ENCODE results near the gene ARID5B.

The ARID5B gene

GRCh38 chr10:62000037-62000603, 98.6 kb downstream of the ARID5B start:
- ChIA-PET POLR2A (no interaction called here), CTCF (interaction anchor here (0.6 kb wide), 1 partner anchor 194 kb away, joined by 3 read pairs; no protein-coding TSS in a partner anchor)
- TF ChIP-seq ZNF384 (IDR thresholded peaks at IDR 0.05), result no peak
- TF ChIP-seq ELF4 (IDR thresholded peaks at IDR 0.05), result no peak
- no peak for TF ChIP-seq FOXK2 (IDR thresholded peaks at IDR 0.05)
- no peak for TF ChIP-seq BHLHE40 (IDR thresholded peaks at IDR 0.05; ENCODE audit: borderline replicate concordance)
- no peak for DNase-seq (ENCODE audit: extremely low spot score)

GRCh38 chr10:62000726-62001125, 99.2 kb downstream of the ARID5B start:
- DNase-seq (ENCODE audit: extremely low spot score), result no peak
- TF ChIP-seq SP1 (IDR thresholded peaks at IDR 0.05) (no peak), ARNT (IDR thresholded peaks at IDR 0.05) (no peak), SUZ12 (IDR thresholded peaks at IDR 0.05) (no peak), FOXA1 (IDR thresholded peaks at IDR 0.05) (no peak), L3MBTL2 (conservative IDR thresholded peaks at IDR 0.05) (no peak), TARDBP (IDR thresholded peaks at IDR 0.05) (no peak), NFRKB (IDR thresholded peaks at IDR 0.05) (no peak), CTBP1 (IDR thresholded peaks at IDR 0.05; ENCODE audit: borderline replicate concordance) (no peak), ELF4 (IDR thresholded peaks at IDR 0.05) (no peak), ZNF384 (IDR thresholded peaks at IDR 0.05) (no peak), HDGF (IDR thresholded peaks at IDR 0.05; ENCODE audit: borderline replicate concordance) (no peak), FOXM1 (IDR thresholded peaks at IDR 0.05; ENCODE audit: borderline replicate concordance) (no peak), LEF1 (IDR thresholded peaks at IDR 0.05; ENCODE audit: borderline replicate concordance) (no peak), PKNOX1 (IDR thresholded peaks at IDR 0.05) (no peak), FOXK2 (IDR thresholded peaks at IDR 0.05) (no peak), BHLHE40 (IDR thresholded peaks at IDR 0.05; ENCODE audit: borderline replicate concordance) (no peak)
- ChIA-PET POLR2A (no interaction called here), CTCF (interaction anchor here (0.6 kb wide), 1 partner anchor 194 kb away, joined by 3 read pairs; no protein-coding TSS in a partner anchor)

- POLR2A ChIA-PET, result no interaction called here
- TF ChIP-seq ZNF384 (IDR thresholded peaks at IDR 0.05) (no peak), FOXA1 (IDR thresholded peaks at IDR 0.05) (no peak), ARNT (IDR thresholded peaks at IDR 0.05) (no peak), SP1 (IDR thresholded peaks at IDR 0.05) (no peak), BHLHE40 (IDR thresholded peaks at IDR 0.05; ENCODE audit: borderline replicate concordance) (no peak), SUZ12 (IDR thresholded peaks at IDR 0.05) (no peak), L3MBTL2 (conservative IDR thresholded peaks at IDR 0.05) (no peak), PKNOX1 (IDR thresholded peaks at IDR 0.05) (no peak), CTBP1 (IDR thresholded peaks at IDR 0.05; ENCODE audit: borderline replicate concordance) (no peak)
- no peak for DNase-seq (ENCODE audit: extremely low spot score)
- CTCF ChIA-PET, result no interaction called here
These were observed 100.4 kb downstream of the ARID5B start for GRCh38 chr10:62001898-62002297.

GRCh38 chr10:62002753-62003152, 101.3 kb downstream of the ARID5B start:
- POLR2A ChIA-PET, result no interaction called here

GRCh38 chr10:62004042-62004441, 102.5 kb downstream of the ARID5B start:
- POLR2A ChIA-PET, result interaction anchor here (1.1 kb wide), 1 partner anchor 15 kb away, joined by 3 read pairs; no protein-coding TSS in a partner anchor

More at GRCh38 chr10:62002753-62003152, 101.3 kb downstream of the ARID5B start:
- DNase-seq (ENCODE audit: extremely low spot score), result no peak
- CTCF ChIA-PET, result no interaction called here
- TF ChIP-seq TARDBP (IDR thresholded peaks at IDR 0.05) (no peak), ELF4 (IDR thresholded peaks at IDR 0.05) (no peak), L3MBTL2 (conservative IDR thresholded peaks at IDR 0.05) (no peak), LEF1 (IDR thresholded peaks at IDR 0.05; ENCODE audit: borderline replicate concordance) (no peak), BHLHE40 (IDR thresholded peaks at IDR 0.05; ENCODE audit: borderline replicate concordance) (no peak), ARNT (IDR thresholded peaks at IDR 0.05) (no peak), SUZ12 (IDR thresholded peaks at IDR 0.05) (no peak), CTBP1 (IDR thresholded peaks at IDR 0.05; ENCODE audit: borderline replicate concordance) (no peak), FOXK2 (IDR thresholded peaks at IDR 0.05) (no peak), ZNF384 (IDR thresholded peaks at IDR 0.05) (no peak), NFRKB (IDR thresholded peaks at IDR 0.05) (no peak), SP1 (IDR thresholded peaks at IDR 0.05) (no peak), HDGF (IDR thresholded peaks at IDR 0.05; ENCODE audit: borderline replicate concordance) (no peak), FOXA1 (IDR thresholded peaks at IDR 0.05) (no peak), FOXM1 (IDR thresholded peaks at IDR 0.05; ENCODE audit: borderline replicate concordance) (no peak), PKNOX1 (IDR thresholded peaks at IDR 0.05) (no peak)

More at GRCh38 chr10:62004042-62004441, 102.5 kb downstream of the ARID5B start:
- CTCF ChIA-PET, result no interaction called here
- no peak for DNase-seq (ENCODE audit: extremely low spot score)
- TF ChIP-seq PKNOX1 (IDR thresholded peaks at IDR 0.05) (no peak), ZNF384 (IDR thresholded peaks at IDR 0.05) (no peak), ARNT (IDR thresholded peaks at IDR 0.05) (no peak), FOXA1 (IDR thresholded peaks at IDR 0.05) (no peak), TARDBP (IDR thresholded peaks at IDR 0.05) (no peak), CTBP1 (IDR thresholded peaks at IDR 0.05; ENCODE audit: borderline replicate concordance) (no peak), SP1 (IDR thresholded peaks at IDR 0.05) (no peak), BHLHE40 (IDR thresholded peaks at IDR 0.05; ENCODE audit: borderline replicate concordance) (no peak)

All from HEK293T (cell line).